HUES64 (cell line): ENCODE results near the gene SELENOO.

Source experiments
- H3K27ac ChIP-seq: 2 replicates; pipeline ENCODE4 v1.7.0; 2013; ENCODE audit warnings: low read depth, low read length, inconsistent platforms
- H3K27me3 ChIP-seq: 2 replicates; pipeline ENCODE4 v1.6.1; 2013; ENCODE audit warnings: mild to moderate bottlenecking, low read length; ENCODE audit not compliant: insufficient read depth
- H3K36me3 ChIP-seq: 2 replicates; pipeline ENCODE4 v1.6.1; 2013; ENCODE audit warnings: mild to moderate bottlenecking, low read length; ENCODE audit not compliant: insufficient read depth
- H3K4me1 ChIP-seq: 2 replicates; pipeline ENCODE4 v1.6.1; 2013; ENCODE audit warnings: mild to moderate bottlenecking, low read length, moderate library complexity; ENCODE audit not compliant: insufficient read depth
- H3K4me3 ChIP-seq: 2 replicates; pipeline ENCODE4 v1.5.1; 2013; ENCODE audit warnings: mild to moderate bottlenecking, low read length, moderate library complexity
- H3K9ac ChIP-seq: 2 replicates; pipeline ENCODE4 v1.6.1; 2013; ENCODE audit warnings: mild to moderate bottlenecking, low read depth, low read length
- H3K9me3 ChIP-seq: 2 replicates; pipeline ENCODE4 v1.6.1; 2013; ENCODE audit warnings: low read depth, low read length; ENCODE audit not compliant: insufficient read depth
- WGBS: fragments of 150-250, 120-280 bp; methylation state at CpG from one replicate; pipeline ENCODE4 v1.1.7; 2013; ENCODE audit warnings: missing lambda C conversion rate; 5-methylcytosine and 5-hydroxymethylcytosine counted together

SELENOO gene

GRCh38 chr22:50257451-50258360 is 56.9 kb downstream of the SELENOO start:
- Histone ChIP-seq H3K4me3 (no peak overlapping the region), H3K27ac (no peak overlapping the region), H3K4me1 (no peaks in the 10 kb centered on the region), H3K9ac (no peak overlapping the region), H3K9me3 (no peaks in the 10 kb centered on the region), H3K36me3 (no peaks in the 10 kb centered on the region), H3K27me3 (peaks cover 20% of the 10 kb centered on the region)
- WGBS: 86% methylated on average over 31 of the region's 31 CpGs

GRCh38 chr22:50258361-50259292 is 57.8 kb downstream of the SELENOO start:
- H3K27me3 ChIP-seq: peaks cover 24% of the 10 kb centered on the region
- H3K27ac ChIP-seq: no peak overlapping the region
- no peak overlapping the region for H3K4me3 ChIP-seq
- H3K9ac ChIP-seq: no peak overlapping the region
- H3K36me3 ChIP-seq: no peaks in the 10 kb centered on the region
- 91% methylated on average over 24 of the region's 24 CpGs for WGBS
- H3K4me1 ChIP-seq: no peaks in the 10 kb centered on the region
- H3K9me3 ChIP-seq: no peaks in the 10 kb centered on the region

- Histone ChIP-seq H3K9me3 (no peaks in the 10 kb centered on the region), H3K9ac (no peak overlapping the region), H3K27ac (no peak overlapping the region), H3K27me3 (peaks cover 28% of the 10 kb centered on the region), H3K36me3 (no peaks in the 10 kb centered on the region), H3K4me3 (no peak overlapping the region), H3K4me1 (no peaks in the 10 kb centered on the region)
- WGBS: 91% methylated on average over 15 of the region's 15 CpGs
Measured at GRCh38 chr22:50259302-50259701, 58.5 kb downstream of the SELENOO start.

- H3K4me3 ChIP-seq: peak overlapping the region; percentile 60
- H3K36me3 ChIP-seq: no peaks in the 10 kb centered on the region
- no peaks in the 10 kb centered on the region for H3K9me3 ChIP-seq
- no peaks in the 10 kb centered on the region for H3K4me1 ChIP-seq
- H3K27ac ChIP-seq: no peak overlapping the region
- peak overlapping the region; percentile 55; the same call in 1 of the 2 replicates for H3K9ac ChIP-seq
- 51% methylated on average over 7 of the region's 11 CpGs for whole genome bisulfite sequencing
- peaks cover 34% of the 10 kb centered on the region for H3K27me3 ChIP-seq
Measured at GRCh38 chr22:50260434-50260800, 59.6 kb downstream of the SELENOO start.

GRCh38 chr22:50260801-50261614 is 60.2 kb downstream of the SELENOO start:
- Histone ChIP-seq H3K4me1 (no peaks in the 10 kb centered on the region), H3K27ac (no peak overlapping the region), H3K36me3 (no peaks in the 10 kb centered on the region), H3K9ac (peak overlapping the region; percentile 55; the same call in 1 of the 2 replicates), H3K4me3 (peak overlapping the region; percentile 60), H3K9me3 (no peaks in the 10 kb centered on the region), H3K27me3 (peaks cover 36% of the 10 kb centered on the region)
- under 1% methylated on average over 92 of the region's 92 CpGs for WGBS

GRCh38 chr22:50261615-50262459 is 61.0 kb downstream of the SELENOO start, which contains the start of gene MAPK12:
MAPK12 (minus strand) TSS chr22:50261683; CDS start chr22:50261509, 174 bp downstream.
- Histone ChIP-seq H3K9me3 (no peaks in the 10 kb centered on the region), H3K27ac (no peak within 1 kb of the TSS), H3K9ac (peak within 1 kb of the TSS; percentile 55; the same call in 1 of the 2 replicates), H3K27me3 (peaks cover 44% of the 10 kb centered on the region), H3K4me1 (no peaks in the 10 kb centered on the region), H3K36me3 (no peaks in the 10 kb centered on the region), H3K4me3 (peak within 1 kb of the TSS; percentile 60)
- 4% methylated on average over 61 of the region's 61 CpGs for WGBS

GRCh38 chr22:50262460-50262911 is 61.7 kb downstream of the SELENOO start:
- Histone ChIP-seq H3K36me3 (no peaks in the 10 kb centered on the region), H3K27ac (no peak overlapping the region), H3K9me3 (no peaks in the 10 kb centered on the region), H3K4me1 (no peaks in the 10 kb centered on the region), H3K9ac (no peak overlapping the region), H3K4me3 (no peak overlapping the region), H3K27me3 (peaks cover 50% of the 10 kb centered on the region)
- WGBS: 64% methylated on average over 7 of the region's 7 CpGs

- Histone ChIP-seq H3K4me3 (no peak overlapping the region), H3K27ac (no peak overlapping the region), H3K4me1 (no peaks in the 10 kb centered on the region), H3K9ac (no peak overlapping the region), H3K36me3 (no peaks in the 10 kb centered on the region), H3K9me3 (no peaks in the 10 kb centered on the region), H3K27me3 (peaks cover 55% of the 10 kb centered on the region)
- 85% methylated on average over 9 of the region's 9 CpGs for WGBS
Measured at GRCh38 chr22:50262973-50263617, 62.3 kb downstream of the SELENOO start.

- 90% methylated on average over 15 of the region's 15 CpGs for WGBS
- Histone ChIP-seq H3K4me1 (no peaks in the 10 kb centered on the region), H3K9ac (no peak overlapping the region), H3K4me3 (no peak overlapping the region), H3K9me3 (no peaks in the 10 kb centered on the region), H3K27me3 (peaks cover 66% of the 10 kb centered on the region), H3K27ac (no peak overlapping the region), H3K36me3 (no peaks in the 10 kb centered on the region)
Measured at GRCh38 chr22:50264104-50264745, 63.4 kb downstream of the SELENOO start.
